ENCODE results near the gene SLC27A1. TPM values are rescaled to one million over a fixed set of nuclear protein-coding genes. Genes with fewer than 3 reads are reported as not detected.

The SLC27A1 gene
- total and polyA plus RNA-seq, 3 donors from 2014 or later = 25.9 to 105 (median 92.8) TPM

DNA sequence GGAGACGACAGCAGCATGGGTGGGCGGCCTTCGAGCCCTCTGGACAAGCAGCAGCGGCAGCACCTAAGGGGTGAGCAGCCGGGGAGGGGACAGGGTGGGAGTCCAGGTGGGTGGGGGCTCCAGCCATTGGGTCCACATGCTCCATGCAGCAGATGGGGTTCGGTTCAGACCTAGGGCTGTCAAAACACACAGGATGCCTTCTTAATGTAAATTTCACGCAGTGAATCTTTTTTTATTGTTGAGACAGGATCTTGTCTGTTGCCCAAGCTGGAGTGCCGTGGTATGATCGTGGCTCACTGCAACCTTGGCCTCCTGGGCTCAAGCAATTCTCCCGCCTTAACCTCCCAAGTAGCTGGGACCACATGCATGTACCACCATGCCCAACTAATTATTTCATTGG lies 57.0 kb downstream of the SLC27A1 start:
- peaks cover 4% of the 10 kb centered on the region for H3K4me1 ChIP-seq
- WGBS, 2 donors = 74% methylated on average over 7 to 10 of the region's 10 CpGs
- H3K36me3 ChIP-seq (ENCODE audit: low read depth, missing control alignments) = no peaks in the 10 kb centered on the region
- no peak overlapping the region for H3K27ac ChIP-seq
- no peaks in the 10 kb centered on the region for H3K9me3 ChIP-seq
- no peaks in the 10 kb centered on the region for H3K27me3 ChIP-seq
- intact Hi-C loops (cut with DNase I; ENCODE audit: low total_unique reads) = no loop called here
- no peak overlapping the region for H3K4me3 ChIP-seq
- TF ChIP-seq, protein P1, sequence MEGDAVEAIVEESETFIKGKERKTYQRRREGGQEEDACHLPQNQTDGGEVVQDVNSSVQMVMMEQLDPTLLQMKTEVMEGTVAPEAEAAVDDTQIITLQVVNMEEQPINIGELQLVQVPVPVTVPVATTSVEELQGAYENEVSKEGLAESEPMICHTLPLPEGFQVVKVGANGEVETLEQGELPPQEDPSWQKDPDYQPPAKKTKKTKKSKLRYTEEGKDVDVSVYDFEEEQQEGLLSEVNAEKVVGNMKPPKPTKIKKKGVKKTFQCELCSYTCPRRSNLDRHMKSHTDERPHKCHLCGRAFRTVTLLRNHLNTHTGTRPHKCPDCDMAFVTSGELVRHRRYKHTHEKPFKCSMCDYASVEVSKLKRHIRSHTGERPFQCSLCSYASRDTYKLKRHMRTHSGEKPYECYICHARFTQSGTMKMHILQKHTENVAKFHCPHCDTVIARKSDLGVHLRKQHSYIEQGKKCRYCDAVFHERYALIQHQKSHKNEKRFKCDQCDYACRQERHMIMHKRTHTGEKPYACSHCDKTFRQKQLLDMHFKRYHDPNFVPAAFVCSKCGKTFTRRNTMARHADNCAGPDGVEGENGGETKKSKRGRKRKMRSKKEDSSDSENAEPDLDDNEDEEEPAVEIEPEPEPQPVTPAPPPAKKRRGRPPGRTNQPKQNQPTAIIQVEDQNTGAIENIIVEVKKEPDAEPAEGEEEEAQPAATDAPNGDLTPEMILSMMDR (IDR thresholded peaks at IDR 0.05) = no peak
- no peak for TF ChIP-seq POLR2A (IDR thresholded peaks at IDR 0.05)
- DNase-seq = no peak

DNA sequence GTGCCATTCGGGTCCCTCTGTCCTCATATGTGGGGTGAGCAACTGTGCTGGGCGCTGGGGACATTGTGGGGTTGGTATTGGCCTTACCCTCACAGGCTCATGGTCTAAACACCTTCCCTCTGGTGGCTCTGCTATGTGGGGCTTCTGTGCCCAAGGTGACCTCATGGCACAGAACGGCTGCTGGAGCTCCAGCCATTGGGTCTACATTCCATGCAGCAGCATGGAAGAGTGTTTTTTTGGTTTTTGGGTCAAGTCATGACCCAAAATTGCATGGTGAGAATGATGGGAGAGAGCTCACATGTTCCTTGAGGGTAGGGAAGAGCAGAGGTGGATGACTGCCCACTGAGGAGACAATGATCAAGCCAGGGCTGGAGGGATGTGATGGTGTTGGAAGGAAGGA lies 58.3 kb downstream of the SLC27A1 start:
- Histone ChIP-seq H3K9me3 (no peaks in the 10 kb centered on the region), H3K36me3 (ENCODE audit: low read depth, missing control alignments) (no peaks in the 10 kb centered on the region), H3K4me3 (no peak overlapping the region), H3K4me1 (no peaks in the 10 kb centered on the region), H3K27ac (no peak overlapping the region), H3K27me3 (no peaks in the 10 kb centered on the region)
- WGBS, 2 donors = 95 to 100% methylated on average over 1 to 3 of the region's 3 CpGs
- intact Hi-C loops (cut with DNase I; ENCODE audit: low total_unique reads) = no loop called here
- DNase-seq = no peak
- TF ChIP-seq, protein P1 (IDR thresholded peaks at IDR 0.05) = no peak
- TF ChIP-seq POLR2A (IDR thresholded peaks at IDR 0.05) = no peak

DNA sequence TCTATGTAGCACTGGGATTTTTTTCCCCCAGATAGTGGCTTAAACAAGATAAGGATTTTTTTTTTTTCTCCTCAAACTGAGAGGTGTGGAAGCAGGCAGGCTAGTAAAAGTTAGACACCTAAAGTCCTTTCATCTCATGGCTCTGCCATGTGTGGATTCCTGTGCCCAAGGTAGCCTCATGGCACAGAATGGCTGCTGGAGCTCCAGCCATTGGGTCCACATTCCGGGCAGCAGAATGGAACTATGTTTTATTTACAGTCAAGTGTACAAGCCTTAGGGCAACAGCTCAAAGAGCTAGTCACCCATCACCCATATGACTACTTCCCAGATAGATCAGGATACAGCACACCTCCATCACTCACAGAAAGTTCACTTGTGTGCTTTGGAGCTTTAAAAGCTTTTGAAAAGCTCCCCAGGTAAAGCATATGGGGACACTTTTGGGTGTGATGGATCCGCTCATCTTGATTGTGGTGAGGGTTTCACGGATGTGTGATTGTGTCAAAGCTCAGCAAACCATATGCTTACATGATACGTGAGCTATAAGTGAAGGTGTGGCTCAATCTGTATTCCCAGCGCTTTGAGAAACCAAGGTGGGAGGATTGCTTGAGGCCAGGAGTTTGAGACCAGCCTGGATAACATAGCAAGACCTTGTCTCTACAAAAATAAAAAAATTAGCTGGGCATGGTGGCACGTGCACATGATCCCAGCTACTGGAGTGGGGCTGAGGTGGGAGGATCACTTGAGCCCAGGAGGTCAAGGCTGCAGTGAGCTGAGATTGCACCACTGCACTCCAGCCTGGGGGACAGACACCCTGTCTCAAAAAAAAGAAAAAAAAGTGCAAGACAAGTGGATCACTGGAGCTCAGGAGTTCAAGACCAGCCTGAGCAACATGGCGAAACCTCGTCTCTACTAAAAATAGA lies 59.2 kb downstream of the SLC27A1 start:
- H3K36me3 ChIP-seq (ENCODE audit: low read depth, missing control alignments) = no peaks in the 10 kb centered on the region
- no peaks in the 10 kb centered on the region for H3K9me3 ChIP-seq
- intact Hi-C loops (cut with DNase I; ENCODE audit: low total_unique reads) = no loop called here
- no peak overlapping the region for H3K27ac ChIP-seq
- no peaks in the 10 kb centered on the region for H3K27me3 ChIP-seq
- 70 to 74% methylated on average over 8 of the region's 8 CpGs for WGBS, 2 donors
- TF ChIP-seq, protein P1 (IDR thresholded peaks at IDR 0.05) = no peak
- TF ChIP-seq POLR2A (IDR thresholded peaks at IDR 0.05) = no peak
- H3K4me1 ChIP-seq = no peaks in the 10 kb centered on the region
- no peak overlapping the region for H3K4me3 ChIP-seq
- no peak for DNase-seq

DNA sequence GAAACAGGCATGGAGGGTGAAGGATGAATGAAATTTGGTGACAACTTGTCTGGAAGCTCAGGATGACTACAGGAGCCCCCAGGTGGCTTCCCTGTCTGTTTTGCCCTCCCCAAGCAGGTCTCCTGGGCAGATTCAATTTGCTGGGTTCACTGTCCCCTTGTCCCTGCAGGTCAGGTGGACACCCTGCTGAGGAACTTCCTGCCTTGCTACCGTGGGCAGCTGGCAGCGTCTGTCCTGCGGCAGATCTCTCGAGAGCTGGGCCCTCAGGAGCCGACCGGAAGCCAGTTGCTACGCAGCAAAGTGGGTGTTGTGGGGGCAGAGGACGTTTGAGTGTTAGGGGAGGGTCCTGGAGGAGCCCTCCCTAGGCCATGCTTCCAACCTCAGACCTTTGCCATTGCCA lies 60.3 kb downstream of the SLC27A1 start:
- Histone ChIP-seq H3K27ac (no peak overlapping the region), H3K4me3 (no peak overlapping the region), H3K4me1 (no peaks in the 10 kb centered on the region), H3K27me3 (no peaks in the 10 kb centered on the region), H3K36me3 (ENCODE audit: low read depth, missing control alignments) (no peaks in the 10 kb centered on the region), H3K9me3 (no peaks in the 10 kb centered on the region)
- no peak for DNase-seq
- intact Hi-C loops (cut with DNase I; ENCODE audit: low total_unique reads) = no loop called here
- TF ChIP-seq POLR2A (IDR thresholded peaks at IDR 0.05) = no peak
- TF ChIP-seq, protein P1 (IDR thresholded peaks at IDR 0.05) = no peak
- WGBS, 2 donors = 52 to 73% methylated on average over 3 to 8 of the region's 8 CpGs

DNA sequence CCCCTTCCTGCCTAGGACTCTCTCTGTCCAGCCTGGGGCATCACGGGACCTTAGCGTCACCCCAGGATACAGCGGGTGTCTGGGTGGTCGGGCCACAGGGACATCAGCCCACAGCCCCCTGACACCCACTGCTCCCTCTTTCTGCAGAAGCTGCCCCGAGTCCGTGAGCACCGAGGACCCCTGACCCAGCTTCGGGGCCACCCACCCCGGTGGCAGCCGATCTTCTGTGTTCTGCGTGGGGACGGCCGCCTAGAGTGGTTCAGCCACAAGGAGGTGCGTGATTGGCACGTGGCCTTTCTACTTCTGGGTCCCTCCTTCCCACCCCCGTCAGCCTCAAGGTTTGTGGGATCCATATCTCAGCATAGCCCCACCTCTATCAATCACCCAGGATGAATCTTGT lies 61.8 kb downstream of the SLC27A1 start:
- H3K4me1 ChIP-seq = no peaks in the 10 kb centered on the region
- DNase-seq = no peak
- H3K27ac ChIP-seq = no peak overlapping the region
- H3K36me3 ChIP-seq (ENCODE audit: low read depth, missing control alignments) = no peaks in the 10 kb centered on the region
- intact Hi-C loops (cut with DNase I; ENCODE audit: low total_unique reads) = no loop called here
- TF ChIP-seq, protein P1 (IDR thresholded peaks at IDR 0.05) = no peak
- TF ChIP-seq POLR2A (IDR thresholded peaks at IDR 0.05) = no peak
- 88 to 91% methylated on average over 12 to 16 of the region's 16 CpGs for WGBS, 2 donors
- no peaks in the 10 kb centered on the region for H3K9me3 ChIP-seq
- no peaks in the 10 kb centered on the region for H3K27me3 ChIP-seq
- no peak overlapping the region for H3K4me3 ChIP-seq
